ENCODE results near the gene RFX4.
A peak's percentile ranks its signal among the peaks of the same experiment; 100 is the strongest.

Gene RFX4

GRCh38 chr12:106790020-106790419 lies 207.2 kb downstream of the RFX4 start:
- TF ChIP-seq CTCF (conservative IDR thresholded peaks at IDR 0.05), result peak; percentile 44
- no peak for TF ChIP-seq ZFX (IDR thresholded peaks at IDR 0.05)
- H3K27ac ChIP-seq, result no peak overlapping the region

- no peak overlapping the region for H3K27ac ChIP-seq
- TF ChIP-seq ZFX (IDR thresholded peaks at IDR 0.05) (no peak), CTCF (conservative IDR thresholded peaks at IDR 0.05) (no peak)
Observed at GRCh38 chr12:106791531-106791930, 208.7 kb downstream of the RFX4 start.

- no peak overlapping the region for H3K27ac ChIP-seq
- TF ChIP-seq CTCF (conservative IDR thresholded peaks at IDR 0.05), result no peak
- TF ChIP-seq ZFX (IDR thresholded peaks at IDR 0.05), result no peak
Observed at GRCh38 chr12:106794369-106794768, 211.6 kb downstream of the RFX4 start.

GRCh38 chr12:106801167-106801708 lies 218.4 kb downstream of the RFX4 start:
- TF ChIP-seq CTCF (conservative IDR thresholded peaks at IDR 0.05) (no peak), ZFX (IDR thresholded peaks at IDR 0.05) (no peak)
- no peak overlapping the region for H3K27ac ChIP-seq

GRCh38 chr12:106801830-106802533 lies 219.2 kb downstream of the RFX4 start:
- H3K27ac ChIP-seq, result no peak overlapping the region
- no peak for TF ChIP-seq CTCF (conservative IDR thresholded peaks at IDR 0.05)
- TF ChIP-seq ZFX (IDR thresholded peaks at IDR 0.05), result no peak

- H3K27ac ChIP-seq, result no peak overlapping the region
- no peak for TF ChIP-seq ZFX (IDR thresholded peaks at IDR 0.05)
- TF ChIP-seq CTCF (conservative IDR thresholded peaks at IDR 0.05), result no peak
Observed at GRCh38 chr12:106804668-106805067, 221.9 kb downstream of the RFX4 start.

Data from C4-2B (cell line).